GM10847 (cell line): ENCODE data around the gene STYX.

Experiments
- POLR2A ChIP-seq: IDR thresholded peaks from 2 replicates; pipeline ENCODE4 v1.6.1; 2011; ENCODE audit not compliant: insufficient read length; ENCODE audit errors: extremely low read depth

Gene STYX

DNA sequence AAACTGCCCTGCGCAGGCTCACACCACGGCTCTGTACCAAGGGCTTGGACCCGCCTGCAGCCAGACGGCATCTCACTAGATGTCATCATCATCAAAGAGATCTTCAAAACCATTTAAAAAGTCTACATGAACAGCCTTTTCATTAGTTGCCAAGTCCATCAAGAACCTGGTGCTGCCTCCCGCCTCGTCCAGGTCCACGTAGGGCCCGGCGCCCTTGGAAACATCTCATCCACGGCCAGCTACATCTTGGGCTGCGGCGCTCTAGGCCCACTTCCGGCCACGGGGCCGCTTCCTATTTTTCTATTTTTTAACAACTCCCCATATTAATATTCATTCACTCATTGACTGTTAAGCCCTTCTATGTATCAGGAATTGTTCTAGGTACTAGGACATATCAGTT lies 68.9 kb downstream of the STYX start:
- no peak for TF ChIP-seq POLR2A

DNA sequence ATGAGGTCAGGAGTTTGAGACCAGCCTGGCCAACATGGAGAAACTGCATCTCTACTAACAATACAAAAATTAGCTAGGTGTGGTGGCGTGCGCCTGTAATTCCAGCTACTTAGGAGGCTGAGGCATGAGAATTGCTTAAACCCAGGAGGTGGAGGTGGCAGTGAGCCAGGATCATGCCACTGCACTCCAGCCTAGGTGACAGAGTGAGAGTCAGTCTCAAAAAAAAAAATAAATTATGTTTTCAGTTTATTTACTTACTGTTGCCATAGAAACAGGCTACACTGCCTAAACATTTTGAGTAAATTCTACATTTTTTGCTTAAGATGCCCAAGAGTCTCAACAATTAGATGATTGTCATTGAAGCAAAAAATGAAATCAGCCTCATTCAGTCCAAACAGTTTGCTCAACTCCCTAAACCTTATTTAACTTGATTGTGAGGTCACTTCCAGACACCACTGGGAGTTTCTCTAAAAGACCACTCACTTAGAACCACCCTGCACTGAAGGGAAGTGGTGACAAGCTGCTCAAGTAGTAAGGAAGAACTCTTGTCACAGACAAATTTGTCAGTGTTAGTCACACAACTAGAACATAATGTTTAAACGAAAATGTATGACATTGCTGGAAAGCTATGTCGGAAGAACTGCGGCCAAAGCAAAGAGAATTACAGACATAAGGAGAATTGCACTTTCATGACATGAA lies 71.2 kb downstream of the STYX start:
- no peak for TF ChIP-seq POLR2A

DNA sequence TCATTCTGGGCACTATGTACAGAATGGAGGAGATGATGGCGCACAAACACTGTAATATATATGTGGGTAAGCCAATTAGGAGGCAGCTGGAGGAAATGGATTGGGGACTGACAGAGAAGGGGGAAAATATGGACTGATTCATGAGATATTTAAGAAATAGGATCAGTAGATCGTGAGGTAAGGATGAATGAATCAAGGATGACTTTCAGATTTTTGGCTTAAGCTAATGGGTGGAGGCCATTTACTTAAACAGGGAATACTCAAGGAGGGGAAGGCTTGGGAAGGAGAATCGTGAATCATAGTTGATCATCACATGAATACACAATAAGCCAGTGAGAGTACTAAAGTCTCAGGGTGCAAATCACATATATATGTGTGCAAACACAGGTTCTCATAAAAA lies 72.6 kb downstream of the STYX start:
- no peak for TF ChIP-seq POLR2A

DNA sequence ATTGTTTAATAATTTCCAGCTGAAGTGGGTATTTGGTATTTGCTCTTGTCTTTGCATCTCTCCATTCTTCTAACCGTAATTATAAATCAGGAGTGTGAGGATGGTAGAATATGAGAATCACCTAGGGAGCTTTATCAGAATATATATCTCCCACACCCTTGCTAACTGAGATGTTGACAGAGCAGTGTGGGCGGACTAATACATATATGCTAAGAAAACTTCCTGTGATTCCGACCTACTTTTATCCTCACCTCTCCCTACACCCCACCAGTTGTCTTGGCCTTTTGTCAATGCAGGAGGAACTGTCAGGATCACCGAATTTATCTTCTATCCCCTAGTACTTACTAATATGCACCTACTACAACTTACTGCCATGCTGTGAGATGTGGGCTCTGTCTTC lies 76.1 kb downstream of the STYX start:
- TF ChIP-seq POLR2A, result no peak

DNA sequence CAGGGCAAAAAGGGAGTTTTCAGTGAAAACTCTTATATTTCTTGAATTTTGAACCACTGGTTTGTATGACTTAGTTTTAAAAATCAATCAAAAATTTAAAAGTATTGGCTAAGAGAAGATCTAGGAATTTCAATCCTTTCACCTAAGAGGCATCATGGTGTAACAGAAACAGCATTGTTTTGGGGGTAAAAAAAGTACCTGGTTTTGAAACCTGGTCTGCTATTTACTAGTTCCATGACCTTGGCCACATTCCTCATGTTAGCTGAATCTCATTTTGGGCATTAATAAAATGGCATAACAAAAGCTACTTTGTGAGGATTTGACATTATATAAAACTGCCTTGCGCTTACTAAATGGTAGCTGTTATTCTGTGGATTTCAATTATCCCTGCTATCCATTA lies 78.1 kb downstream of the STYX start:
- no peak for TF ChIP-seq POLR2A

DNA sequence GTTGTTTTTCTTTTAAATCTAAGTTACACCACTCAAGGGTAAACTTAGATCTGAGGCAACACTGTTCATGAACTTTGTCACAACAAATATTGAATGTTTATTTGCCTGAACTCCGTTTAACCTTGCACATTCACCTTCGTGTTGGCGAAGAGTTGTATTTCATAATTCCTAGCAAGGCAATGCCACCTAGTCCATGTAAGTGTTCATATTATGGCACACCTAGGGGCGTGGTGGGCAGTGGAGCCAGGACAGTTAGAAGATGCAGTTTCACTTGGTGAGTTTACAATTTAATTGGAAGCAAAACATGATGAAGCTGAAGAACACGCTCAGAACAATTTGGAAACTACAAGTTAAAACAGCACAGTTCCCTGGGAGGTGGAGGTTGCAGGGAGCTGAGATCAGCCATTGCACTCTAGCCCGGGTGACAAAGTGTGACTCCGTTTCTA lies 91.9 kb downstream of the STYX start:
- TF ChIP-seq POLR2A, result no peak

DNA sequence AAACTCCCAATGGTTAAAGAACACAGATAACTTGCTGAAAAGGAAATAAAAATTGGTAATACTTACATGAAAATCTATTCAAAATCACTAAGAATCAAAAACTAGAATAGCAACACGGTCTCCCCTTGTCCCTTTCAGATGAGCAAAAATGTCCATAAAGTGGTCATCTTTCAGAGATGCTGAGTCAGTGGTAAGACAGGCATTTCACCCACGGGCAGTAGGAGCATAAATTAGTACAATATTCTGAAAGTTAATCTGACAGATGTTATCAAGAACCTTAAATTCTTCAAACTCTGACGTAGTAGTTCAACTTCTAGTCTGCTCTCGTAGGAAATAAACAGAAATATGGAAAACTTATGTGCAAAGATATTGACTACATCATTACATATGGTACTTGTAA lies 94.5 kb downstream of the STYX start:
- TF ChIP-seq POLR2A, result no peak
